Stimulated activated naive CD4-positive, alpha-beta T cell (primary cell): ENCODE data around the gene DENND1A.

Experiments used
- DNase-seq, 6 experiments: peaks; one replicate each; lab custom pipeline; 2025; lab: John Stamatoyannopoulos, UW

The DENND1A gene

DNA sequence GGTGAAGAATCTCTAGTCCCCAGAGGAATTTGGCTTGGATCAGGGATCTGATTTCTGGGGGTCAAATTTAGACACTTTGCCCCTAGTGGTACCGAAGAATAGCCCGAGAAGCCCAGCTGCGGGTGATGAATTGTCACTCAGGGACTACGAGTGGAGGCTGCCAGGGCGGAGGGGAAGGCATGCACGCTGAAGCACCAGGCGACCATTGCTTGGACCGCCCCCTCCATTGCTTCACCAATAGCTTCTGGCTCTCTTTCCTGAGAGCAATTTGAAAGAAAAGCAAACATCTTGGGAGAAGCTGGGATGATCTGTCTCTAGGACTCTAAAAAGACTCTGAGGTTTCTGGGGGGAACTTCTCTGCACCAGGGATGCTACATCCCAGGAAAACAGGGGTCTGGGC, 436.3 kb downstream of the DENND1A start:
- DNase-seq = no peak

DNA sequence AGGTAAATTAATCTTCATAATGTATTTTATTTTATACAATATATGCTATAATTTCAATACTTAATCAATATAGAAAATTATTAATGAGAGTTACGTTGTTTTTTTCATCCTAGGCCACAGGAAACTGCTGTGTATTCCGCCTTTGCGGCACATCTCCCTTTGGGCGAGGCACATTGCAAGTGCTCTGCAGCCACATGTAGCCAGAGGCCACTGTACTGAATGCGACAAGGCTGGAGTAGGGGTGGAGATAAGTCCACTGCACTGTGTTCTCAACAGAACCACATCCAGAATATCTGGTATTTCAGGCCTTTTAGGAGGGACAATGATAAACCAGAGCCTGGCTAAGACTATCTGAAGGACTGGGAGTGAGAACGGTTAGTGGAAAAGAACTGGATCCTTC, 439.2 kb downstream of the DENND1A start:
- no peak for DNase-seq

DNA sequence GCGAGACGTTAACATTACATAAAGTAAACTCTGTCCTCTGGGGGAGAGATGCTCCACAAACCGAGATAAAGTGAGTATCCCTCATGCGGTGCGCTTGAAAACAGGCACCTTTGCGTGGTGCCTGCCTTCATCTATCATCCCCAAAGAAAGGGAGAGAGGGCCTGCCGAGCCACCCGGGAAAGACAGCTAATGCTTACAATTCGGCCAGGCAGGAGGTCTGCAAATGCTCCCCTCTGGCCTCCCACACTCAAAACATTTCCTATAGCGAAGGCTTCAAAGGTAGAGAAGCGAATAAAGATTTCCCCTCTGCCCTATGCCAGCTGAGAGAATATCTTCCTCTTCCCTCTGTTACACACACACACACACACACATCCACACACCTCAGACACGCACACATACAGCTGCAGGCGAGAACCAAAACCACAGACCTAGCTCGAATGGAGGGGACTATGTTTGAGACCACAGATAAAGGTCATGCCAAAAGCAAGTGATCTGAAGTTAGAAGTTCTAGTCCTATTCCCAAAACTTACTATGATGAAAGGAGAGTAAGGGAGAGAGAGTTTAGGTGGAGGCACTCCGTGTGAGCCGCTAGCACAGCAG, 441.1 kb downstream of the DENND1A start:
- no peak for DNase-seq

GRCh38 chr9:123487944-123488548, 441.9 kb downstream of the DENND1A start:
- DNase-seq = no peak

GRCh38 chr9:123486431-123486830, 443.5 kb downstream of the DENND1A start:
- DNase-seq = no peak

- DNase-seq = no peak
Measured at GRCh38 chr9:123485216-123485615, 444.7 kb downstream of the DENND1A start.

DNA sequence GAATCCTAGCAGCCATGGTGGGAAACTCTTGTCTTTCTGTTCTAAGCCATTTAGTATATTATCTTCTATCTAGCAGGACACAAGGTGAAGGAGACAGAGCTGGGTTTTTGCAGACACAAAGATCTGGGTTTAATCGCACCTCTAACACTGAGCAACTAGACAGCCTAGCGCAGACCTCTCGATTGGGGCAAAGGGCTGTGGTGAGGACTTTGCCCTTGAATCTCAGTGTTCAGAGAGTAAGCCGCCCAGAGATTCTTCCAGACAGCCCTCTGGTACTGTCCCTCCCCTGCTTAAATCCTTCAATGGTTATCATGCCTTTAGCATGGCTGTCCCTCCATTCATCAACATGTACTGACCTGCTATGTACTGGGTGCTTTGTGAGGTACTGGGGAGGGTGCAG, 445.8 kb downstream of the DENND1A start:
- no peak for DNase-seq

DNA sequence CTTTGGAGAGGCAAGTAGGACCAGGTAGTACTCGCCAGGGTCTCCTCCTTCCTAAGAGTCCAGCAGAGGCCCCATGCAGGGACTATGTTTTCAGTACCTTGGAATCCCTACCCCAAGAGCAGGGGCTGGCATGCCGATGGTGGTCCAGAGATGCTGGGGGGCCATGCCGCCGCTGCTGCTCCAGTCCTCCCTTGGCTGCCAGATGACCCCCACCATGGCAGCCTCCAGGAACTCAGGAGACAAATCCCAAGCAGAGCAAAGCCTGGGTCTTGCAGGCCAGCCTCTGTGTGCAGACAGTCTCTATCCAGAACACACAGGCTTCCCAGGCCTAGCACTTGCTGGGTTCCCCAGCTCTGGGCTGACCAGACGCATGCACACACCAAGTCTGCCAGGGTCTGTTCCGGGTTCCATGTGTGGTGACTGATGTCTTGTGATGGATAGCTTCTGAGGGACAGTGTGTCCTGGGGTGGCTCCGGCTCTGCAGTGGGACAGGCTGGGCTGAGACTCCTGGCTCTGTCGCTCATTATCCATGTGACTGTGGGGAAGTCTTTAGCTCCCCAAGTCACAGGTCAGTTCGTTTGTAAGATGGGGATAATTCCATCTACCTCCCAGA, 446.6 kb downstream of the DENND1A start:
- no peak for DNase-seq

GRCh38 chr9:123482295-123482968, 447.5 kb downstream of the DENND1A start:
- DNase-seq = no peak

DNA sequence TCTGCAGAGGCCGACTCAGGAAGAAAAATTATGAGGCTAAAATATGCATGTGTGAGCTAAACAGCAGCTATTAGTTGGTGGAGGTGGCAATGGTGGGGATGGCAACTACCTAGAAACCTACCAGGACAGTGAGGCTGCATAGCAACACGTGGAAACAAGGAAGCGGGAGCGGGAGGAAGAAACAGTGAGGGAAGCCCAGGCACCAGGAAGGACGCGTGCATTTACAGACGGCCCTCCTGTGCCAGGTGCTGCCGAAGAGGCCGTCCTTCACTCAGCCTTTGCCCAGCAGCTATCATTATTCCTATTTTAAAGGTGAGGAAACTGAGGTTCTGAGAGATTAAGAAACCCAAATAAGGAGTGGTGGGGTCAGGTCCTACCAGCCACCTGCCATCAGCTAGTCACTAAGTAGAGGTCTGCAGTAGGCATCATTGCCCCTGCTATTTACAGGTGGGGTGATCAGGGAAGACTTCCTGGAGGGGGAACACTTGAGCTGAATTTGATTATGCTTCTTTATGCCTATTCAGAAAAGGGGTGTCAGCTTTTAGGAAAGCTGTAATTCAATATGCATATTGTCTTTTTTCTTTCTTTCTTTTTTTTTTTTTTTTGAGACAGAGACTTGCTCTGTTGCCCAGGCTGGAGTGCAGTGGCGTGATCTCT, 448.6 kb downstream of the DENND1A start:
- DNase-seq = no peak

DNA sequence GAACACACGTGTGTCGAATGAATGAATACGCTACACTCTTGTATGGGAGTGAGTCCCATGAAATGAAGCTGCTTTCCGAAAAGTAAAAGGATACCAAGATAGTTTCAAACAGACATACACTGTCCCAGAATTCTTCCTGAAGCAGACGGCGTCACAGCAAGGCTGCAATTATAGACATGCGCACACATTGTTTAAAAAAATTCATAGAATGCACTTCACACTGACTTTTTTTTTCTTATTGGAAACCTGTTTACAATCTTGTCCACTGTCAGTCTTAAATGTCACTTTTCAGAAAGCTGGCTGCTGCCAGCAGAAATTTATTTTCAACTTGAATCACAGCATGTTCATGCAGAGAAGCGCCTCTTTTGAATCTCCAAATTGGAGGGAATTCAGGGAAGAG, 449.1 kb downstream of the DENND1A start:
- DNase-seq = no peak

- DNase-seq = no peak
Measured at GRCh38 chr9:123480096-123480495, 449.8 kb downstream of the DENND1A start.

DNA sequence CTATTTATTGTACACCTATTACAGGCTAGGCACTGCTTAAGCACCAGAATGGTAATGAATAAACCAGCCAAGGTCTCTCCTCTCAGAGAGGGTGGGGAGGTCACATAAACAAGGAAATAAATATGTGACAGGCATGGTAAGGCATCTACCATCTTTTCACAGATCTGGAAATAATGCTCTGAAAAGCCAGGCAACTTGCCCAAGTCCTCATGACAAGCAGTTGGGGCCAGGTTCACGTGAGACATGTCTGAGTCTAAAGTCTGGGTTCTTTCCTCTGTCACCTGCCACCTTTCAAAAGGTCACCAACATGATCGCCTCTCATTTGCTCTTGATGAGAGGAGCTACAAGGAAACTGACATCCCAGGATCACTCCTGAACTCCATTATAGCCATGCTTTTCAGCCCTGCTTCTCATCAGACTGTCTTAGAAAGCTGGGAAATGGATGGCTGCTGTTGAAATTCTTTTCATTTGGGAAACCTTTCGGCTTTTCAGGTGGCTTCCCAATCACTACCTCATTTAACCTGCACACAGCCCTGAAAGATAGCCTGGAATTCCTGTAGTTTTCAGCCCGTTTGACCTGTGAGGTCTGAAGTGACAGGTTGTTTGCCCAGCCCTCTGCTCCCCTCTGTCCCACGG, 450.8 kb downstream of the DENND1A start:
- no peak for DNase-seq

GRCh38 chr9:123478160-123478559, 451.8 kb downstream of the DENND1A start:
- DNase-seq = no peak

- DNase-seq = no peak
Measured at GRCh38 chr9:123475407-123475806, 454.5 kb downstream of the DENND1A start.

DNA sequence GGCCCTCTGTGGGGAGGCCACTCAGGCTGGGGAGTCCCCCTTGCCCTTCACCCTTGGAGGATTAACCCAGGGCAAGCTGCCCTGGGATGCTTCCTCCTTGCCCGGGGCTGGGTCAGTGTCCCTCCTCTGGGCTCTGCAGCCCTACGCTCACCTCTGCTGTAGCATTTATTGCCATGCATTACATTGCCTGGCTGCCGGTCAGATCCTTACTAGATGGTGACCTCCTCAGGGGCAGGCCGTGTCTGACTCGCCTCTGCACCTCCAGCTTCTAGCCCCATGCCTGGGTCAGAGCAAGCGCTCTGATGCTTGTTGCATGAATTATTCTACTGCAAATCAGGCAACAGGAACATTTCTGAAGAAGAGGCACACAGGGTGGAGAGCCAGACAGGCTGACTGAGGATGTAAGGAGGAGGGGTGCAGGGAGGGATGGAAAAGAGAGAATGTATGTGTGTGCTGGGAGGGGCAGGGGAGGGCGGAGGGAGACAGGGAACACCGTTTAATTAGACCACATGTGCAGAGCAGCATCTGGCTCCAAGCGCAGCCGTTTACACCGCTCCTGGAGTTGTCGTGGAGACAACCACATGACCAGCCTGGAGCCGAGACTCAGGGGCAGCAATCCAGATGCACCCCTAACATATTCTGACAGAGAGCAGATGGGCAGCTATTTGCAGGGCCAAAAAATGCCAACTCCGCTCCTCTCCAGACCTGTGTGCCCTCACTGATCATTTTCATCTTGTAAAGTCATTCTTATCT, 456.9 kb downstream of the DENND1A start:
- no peak for DNase-seq

- DNase-seq = no peak
Measured at GRCh38 chr9:123471843-123472570, 457.9 kb downstream of the DENND1A start.

- no peak for DNase-seq
Measured at GRCh38 chr9:123470991-123471770, 458.7 kb downstream of the DENND1A start.

DNA sequence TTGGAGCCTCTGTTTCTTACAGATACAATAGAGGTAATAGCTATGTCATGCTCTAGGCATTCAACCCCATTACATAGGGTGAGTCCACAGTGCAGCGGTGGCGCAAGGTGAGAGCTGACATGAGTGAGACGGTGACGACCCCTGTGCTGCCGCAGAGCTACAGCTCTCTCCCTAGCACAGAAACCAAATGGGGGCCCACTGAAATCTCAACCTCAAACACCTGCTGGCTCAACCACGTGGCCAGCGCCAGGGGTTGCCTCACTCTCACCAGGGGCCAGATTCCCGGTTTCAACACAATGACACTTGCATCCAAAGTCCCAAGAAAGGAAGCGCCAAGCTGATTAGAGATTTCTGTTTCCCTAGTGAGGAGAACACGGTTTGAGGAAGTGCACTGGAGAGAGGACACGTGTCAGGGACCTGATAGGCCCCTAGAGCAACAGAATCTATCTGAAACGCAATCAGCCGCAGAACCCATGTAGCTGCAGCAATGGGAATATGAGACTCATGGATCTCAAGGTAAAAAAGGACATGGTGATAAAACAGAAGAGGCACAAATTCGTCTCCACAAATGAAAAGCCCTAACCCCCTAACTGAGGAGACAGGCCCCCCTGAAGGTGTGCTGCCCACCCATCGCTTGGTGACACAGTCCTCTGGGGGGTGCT, 459.7 kb downstream of the DENND1A start:
- no peak for DNase-seq
